Measurements from ENCODE around the gene FAM168A.

GRCh38 chr11:73394416-73395296 is 203.3 kb downstream of the FAM168A start:
- no peak for TF ChIP-seq CSDC2 (CRISPR knock-in tag; IDR thresholded peaks at IDR 0.05)
- no peak for TF ChIP-seq CREB5 (CRISPR knock-in tag; IDR thresholded peaks at IDR 0.05; ENCODE audit: low read depth)
- TF ChIP-seq ARNTL (CRISPR knock-in tag; IDR thresholded peaks at IDR 0.05; ENCODE audit: borderline replicate concordance, low read depth): no peak
- TF ChIP-seq SNAI2 (CRISPR knock-in tag; IDR thresholded peaks at IDR 0.05): no peak
- no peak for TF ChIP-seq RARB (CRISPR knock-in tag; IDR thresholded peaks at IDR 0.05)
- no peak for TF ChIP-seq PPARA (CRISPR knock-in tag; IDR thresholded peaks at IDR 0.05; ENCODE audit: borderline replicate concordance)
- TF ChIP-seq TOX (CRISPR knock-in tag; IDR thresholded peaks at IDR 0.05; ENCODE audit: borderline replicate concordance): no peak
- TF ChIP-seq ZC3H10 (CRISPR knock-in tag; IDR thresholded peaks at IDR 0.05): no peak
- no peak for TF ChIP-seq ZFP30 (CRISPR knock-in tag; IDR thresholded peaks at IDR 0.05)
- TF ChIP-seq ZNF8 (CRISPR knock-in tag; IDR thresholded peaks at IDR 0.05): no peak
- TF ChIP-seq PATZ1 (CRISPR knock-in tag; IDR thresholded peaks at IDR 0.05; ENCODE audit: borderline replicate concordance): no peak
- TF ChIP-seq POU6F1 (CRISPR knock-in tag; IDR thresholded peaks at IDR 0.05; ENCODE audit: borderline replicate concordance, low read depth): no peak
- no peak for TF ChIP-seq GLIS3 (CRISPR knock-in tag; IDR thresholded peaks at IDR 0.05)
- TF ChIP-seq OSR1 (CRISPR knock-in tag; IDR thresholded peaks at IDR 0.05): no peak
